ENCODE data around the gene DUOX1. TPM values are rescaled to one million over a fixed set of nuclear protein-coding genes. Genes with fewer than 3 reads are reported as not detected.

The DUOX1 gene
- total RNA-seq, 2 donors from 2014 or later, result 0.45 to 0.96 TPM

- TF ChIP-seq CTCF (IDR thresholded peaks at IDR 0.05), result no peak
- H3K27me3 ChIP-seq, result no peaks in the 10 kb centered on the region
- no peak overlapping the region for H3K4me3 ChIP-seq
- peaks cover 7% of the 10 kb centered on the region for H3K4me1 ChIP-seq
- no peak overlapping the region for H3K27ac ChIP-seq
- no peaks in the 10 kb centered on the region for H3K9me3 ChIP-seq
- intact Hi-C loops (cut with DNase I), result no loop called here
- DNase-seq, result peak; percentile 44
- no peaks in the 10 kb centered on the region for H3K36me3 ChIP-seq
- no peak overlapping the region for H3K9ac ChIP-seq (ENCODE audit: low read depth in 2 of 2, low read length in 2 of 2)
These were observed 51.9 kb downstream of the DUOX1 start for GRCh38 chr15:45181491-45182285.

GRCh38 chr15:45182996-45183395 lies 53.2 kb downstream of the DUOX1 start:
- Histone ChIP-seq H3K4me3 (no peak overlapping the region), H3K4me1 (peaks cover 7% of the 10 kb centered on the region), H3K27me3 (no peaks in the 10 kb centered on the region), H3K36me3 (no peaks in the 10 kb centered on the region), H3K9ac (ENCODE audit: low read depth in 2 of 2, low read length in 2 of 2) (no peak overlapping the region), H3K27ac (no peak overlapping the region), H3K9me3 (no peaks in the 10 kb centered on the region)
- intact Hi-C loops (cut with DNase I), result no loop called here
- DNase-seq, result no peak
- TF ChIP-seq CTCF (IDR thresholded peaks at IDR 0.05), result no peak

- no peaks in the 10 kb centered on the region for H3K27me3 ChIP-seq
These were observed 53.7 kb downstream of the DUOX1 start for GRCh38 chr15:45183511-45183910.

GRCh38 chr15:45184562-45185041 lies 54.8 kb downstream of the DUOX1 start:
- no peak for TF ChIP-seq CTCF (IDR thresholded peaks at IDR 0.05)
- no peak overlapping the region for H3K9ac ChIP-seq (ENCODE audit: low read depth in 2 of 2, low read length in 2 of 2)
- H3K36me3 ChIP-seq, result no peaks in the 10 kb centered on the region
- no peak for DNase-seq
- intact Hi-C loops (cut with DNase I), result no loop called here
- H3K4me1 ChIP-seq, result peaks cover 1% of the 10 kb centered on the region
- no peaks in the 10 kb centered on the region for H3K27me3 ChIP-seq
- no peaks in the 10 kb centered on the region for H3K9me3 ChIP-seq
- no peak overlapping the region for H3K4me3 ChIP-seq
- no peak overlapping the region for H3K27ac ChIP-seq

More at GRCh38 chr15:45183511-45183910, 53.7 kb downstream of the DUOX1 start:
- no peaks in the 10 kb centered on the region for H3K9me3 ChIP-seq
- DNase-seq, result no peak
- TF ChIP-seq CTCF (IDR thresholded peaks at IDR 0.05), result no peak
- intact Hi-C loops (cut with DNase I), result no loop called here
- no peak overlapping the region for H3K27ac ChIP-seq
- H3K4me3 ChIP-seq, result no peak overlapping the region
- H3K36me3 ChIP-seq, result no peaks in the 10 kb centered on the region
- peaks cover 7% of the 10 kb centered on the region for H3K4me1 ChIP-seq
- no peak overlapping the region for H3K9ac ChIP-seq (ENCODE audit: low read depth in 2 of 2, low read length in 2 of 2)

- H3K36me3 ChIP-seq, result no peaks in the 10 kb centered on the region
- no peaks in the 10 kb centered on the region for H3K9me3 ChIP-seq
- H3K27me3 ChIP-seq, result no peaks in the 10 kb centered on the region
- H3K4me1 ChIP-seq, result no peaks in the 10 kb centered on the region
- no peak overlapping the region for H3K27ac ChIP-seq
- no peak overlapping the region for H3K4me3 ChIP-seq
- TF ChIP-seq CTCF (IDR thresholded peaks at IDR 0.05), result no peak
- no peak for DNase-seq
- H3K9ac ChIP-seq (ENCODE audit: low read depth in 2 of 2, low read length in 2 of 2), result no peak overlapping the region
- intact Hi-C loops (cut with DNase I), result no loop called here
These were observed 55.4 kb downstream of the DUOX1 start for GRCh38 chr15:45185069-45185779.
